GM21447 (cell line): ENCODE results near the gene MYO1C.
"Not testable (repeated sequence)": the region's sequence is repeated elsewhere in the genome, so short reads cannot be mapped to it uniquely, and the experiment has no call there.

Experiments used
- ATAC-seq: cut with Tn5 transposase; IDR thresholded peaks from one replicate; pipeline ENCODE4 v1.9.1; 2021; ENCODE audit not compliant: unreplicated experiment

Gene MYO1C

GRCh38 chr17:1438593-1439083 is 53.8 kb downstream of the MYO1C start:
- ATAC-seq: no peak

GRCh38 chr17:1435326-1435725 is 57.2 kb downstream of the MYO1C start:
- ATAC-seq: no peak

- no peak for ATAC-seq
Observed at GRCh38 chr17:1434150-1434549, 58.3 kb downstream of the MYO1C start.

- no peak for ATAC-seq
Observed at GRCh38 chr17:1431631-1432104, 60.8 kb downstream of the MYO1C start.

- no peak for ATAC-seq
Observed at GRCh38 chr17:1423456-1424135, 68.9 kb downstream of the MYO1C start.

- ATAC-seq: no peak
Observed at GRCh38 chr17:1422885-1423284, 69.6 kb downstream of the MYO1C start.

- no peak for ATAC-seq
Observed at GRCh38 chr17:1421470-1421869, 71.0 kb downstream of the MYO1C start.

GRCh38 chr17:1420981-1421380 is 71.5 kb downstream of the MYO1C start:
- no peak for ATAC-seq

- no peak for ATAC-seq
Observed at GRCh38 chr17:1420163-1420562, 72.3 kb downstream of the MYO1C start.

- ATAC-seq: not testable (repeated sequence)
Observed at GRCh38 chr17:1418476-1418875, 74.0 kb downstream of the MYO1C start.

- ATAC-seq: no peak
Observed at GRCh38 chr17:1416414-1416813, 76.1 kb downstream of the MYO1C start.

GRCh38 chr17:1414634-1415033 is 77.9 kb downstream of the MYO1C start:
- no peak for ATAC-seq
